HL-60/S4 (cell line): ENCODE data around the gene ERI3.
"Not testable (repeated sequence)": the region's sequence is repeated elsewhere in the genome, so short reads cannot be mapped to it uniquely, and the experiment has no call there.

Experiments used
- in situ Hi-C: fragments of 300-500 bp; cut with MboI; formaldehyde crosslinking; loops from 2 replicates; pipeline ENCODE4 v1.14.3; 2022; ENCODE audit warnings: low sequenced_read_pairs

The ERI3 gene

DNA sequence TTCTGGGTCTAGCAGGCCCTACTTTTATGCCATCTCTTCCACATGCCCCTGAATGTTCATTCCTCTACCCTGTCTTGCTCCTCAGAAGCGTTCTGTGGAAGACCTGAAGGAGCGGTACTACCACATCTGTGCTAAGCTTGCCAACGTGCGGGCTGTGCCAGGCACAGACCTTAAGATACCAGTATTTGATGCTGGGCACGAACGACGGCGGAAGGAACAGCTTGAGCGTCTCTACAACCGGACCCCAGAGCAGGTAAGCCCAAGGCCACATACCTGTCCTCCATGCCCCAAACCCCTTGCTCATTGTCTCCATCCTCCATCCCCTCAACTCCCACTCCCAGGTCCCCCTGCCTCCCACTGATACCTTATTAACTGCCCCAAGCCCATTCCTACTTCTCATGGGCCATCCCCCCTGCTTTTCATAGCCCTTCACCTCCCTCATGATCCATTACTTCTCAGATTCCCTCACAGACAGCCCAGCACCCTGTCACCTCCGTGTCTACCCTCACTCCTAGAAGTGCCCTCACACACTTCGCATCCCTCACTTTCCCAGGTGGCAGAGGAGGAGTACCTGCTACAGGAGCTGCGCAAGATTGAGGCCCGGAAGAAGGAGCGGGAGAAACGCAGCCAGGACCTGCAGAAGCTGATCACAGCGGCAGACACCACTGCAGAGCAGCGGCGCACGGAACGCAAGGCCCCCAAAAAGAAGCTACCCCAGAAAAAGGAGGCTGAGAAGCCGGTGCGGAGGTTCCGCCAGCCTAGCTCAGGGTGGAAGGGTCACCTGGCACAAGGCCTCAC lies 136.4 kb downstream of the ERI3 start:
- in situ Hi-C loops, result no loop called here

DNA sequence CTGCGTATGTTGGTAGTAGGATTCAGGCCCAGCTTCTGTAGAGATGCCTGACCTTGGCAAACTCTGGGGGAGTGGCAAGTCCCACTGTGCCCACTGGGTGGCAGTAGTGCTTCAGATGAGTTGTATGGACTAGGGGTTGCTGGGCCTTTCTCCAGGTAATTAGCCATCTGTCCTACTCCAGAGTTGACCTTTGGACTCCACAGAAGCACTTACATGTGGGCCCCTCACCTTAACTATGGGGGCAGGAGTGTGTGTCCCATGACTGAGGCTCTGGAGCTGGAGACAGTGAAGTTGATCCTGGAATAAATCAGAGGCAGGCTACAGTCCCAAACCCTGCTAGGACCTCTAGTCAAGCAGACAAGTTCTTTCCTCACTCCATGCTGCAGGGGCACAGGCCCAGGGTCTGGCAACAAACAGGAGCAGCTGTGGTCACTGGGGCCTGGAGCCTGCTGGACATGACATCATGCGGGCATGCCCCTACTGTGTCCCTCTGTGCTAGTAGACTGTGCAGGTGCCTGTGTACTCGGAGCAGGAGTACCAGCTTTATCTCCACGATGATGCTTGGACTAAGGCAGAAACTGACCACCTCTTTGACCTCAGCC lies 137.1 kb downstream of the ERI3 start:
- in situ Hi-C loops, result no loop called here

DNA sequence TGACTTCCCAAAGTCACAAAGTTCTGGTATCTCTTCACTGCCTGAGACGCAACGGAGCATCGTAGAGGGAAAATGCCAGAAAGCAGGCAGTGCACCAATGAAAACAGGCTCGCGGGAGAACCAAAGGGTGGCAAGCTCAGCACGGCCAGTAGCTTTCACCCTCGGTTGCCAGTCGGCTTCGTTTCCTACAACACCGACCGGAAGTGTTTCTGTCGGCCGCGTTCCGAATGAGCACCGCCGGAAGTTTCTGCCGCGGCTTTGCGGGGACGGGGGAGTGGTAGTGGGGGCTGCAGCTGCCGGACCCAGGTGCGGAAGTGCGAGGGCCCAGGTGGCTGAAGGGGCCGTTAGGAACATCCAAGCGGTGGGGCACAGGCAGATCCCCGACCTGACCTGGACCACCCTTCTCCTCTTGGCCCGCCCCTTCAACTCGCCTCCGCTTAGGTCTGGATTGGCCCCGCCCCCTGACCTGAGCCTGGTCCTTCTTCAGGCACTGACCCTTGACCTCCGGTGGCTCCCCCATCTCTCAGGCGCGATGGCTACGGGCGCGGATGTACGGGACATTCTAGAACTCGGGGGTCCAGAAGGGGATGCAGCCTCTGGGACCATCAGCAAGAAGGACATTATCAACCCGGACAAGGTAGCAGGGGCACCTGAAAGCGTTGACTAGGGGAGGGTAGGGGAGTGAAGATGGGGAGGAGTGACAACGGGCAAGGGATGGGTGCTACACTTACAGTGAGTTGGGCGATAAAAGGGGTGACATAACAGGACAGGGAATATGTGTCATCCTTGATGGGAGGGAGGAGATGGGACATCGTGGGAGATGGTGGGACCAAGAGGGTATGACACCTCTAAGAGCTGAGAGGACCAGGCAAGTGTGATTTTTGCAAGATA lies 141.6 kb downstream of the ERI3 start, which contains the start of gene DMAP1:
DMAP1 (plus strand) TSS at position 250 of the 891 bp plus-strand sequence; CDS start at position 533, 283 bp downstream.
- in situ Hi-C loops, result no loop called here

DNA sequence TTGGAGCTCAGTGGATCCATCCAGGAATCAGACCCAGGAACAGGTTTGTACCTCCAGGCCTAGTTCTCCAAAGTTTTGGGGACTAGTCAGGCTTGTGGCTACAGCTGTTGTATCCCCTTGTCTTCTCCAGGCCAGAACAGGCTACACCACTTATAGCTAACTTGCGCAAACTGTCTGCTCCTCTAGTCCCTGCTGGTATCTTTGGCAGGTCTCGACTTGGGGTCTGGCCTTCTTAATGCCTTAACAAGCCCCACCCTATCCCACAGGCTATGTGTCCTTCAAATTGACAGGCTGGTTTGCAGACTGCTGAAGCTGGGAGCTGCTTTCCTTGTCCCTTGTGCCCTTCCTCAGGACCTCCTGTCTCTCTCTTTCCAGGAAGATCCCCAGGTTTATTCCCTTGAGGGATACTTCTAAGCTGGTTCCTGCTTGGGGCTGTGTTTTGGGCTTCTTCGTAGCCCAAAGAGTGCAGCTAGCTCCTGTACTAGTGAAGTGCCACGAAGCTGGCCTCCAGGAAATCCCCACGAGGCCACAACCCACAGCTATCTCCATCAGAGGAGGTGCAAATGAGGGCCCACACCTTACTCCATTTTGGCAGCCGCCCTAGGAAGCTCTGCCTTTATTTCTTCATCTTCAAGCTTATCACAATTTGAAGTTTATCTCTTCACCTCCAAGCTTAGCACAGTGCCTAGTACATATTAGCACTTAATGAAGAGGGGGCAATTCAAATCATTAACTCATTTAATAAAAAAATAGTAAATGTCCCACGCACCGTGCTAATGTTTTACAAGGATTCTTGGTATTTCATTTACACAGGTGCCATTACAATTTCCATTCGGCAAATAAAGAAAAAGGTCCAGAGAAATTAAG lies 142.5 kb downstream of the ERI3 start:
- in situ Hi-C loops, result no loop called here

DNA sequence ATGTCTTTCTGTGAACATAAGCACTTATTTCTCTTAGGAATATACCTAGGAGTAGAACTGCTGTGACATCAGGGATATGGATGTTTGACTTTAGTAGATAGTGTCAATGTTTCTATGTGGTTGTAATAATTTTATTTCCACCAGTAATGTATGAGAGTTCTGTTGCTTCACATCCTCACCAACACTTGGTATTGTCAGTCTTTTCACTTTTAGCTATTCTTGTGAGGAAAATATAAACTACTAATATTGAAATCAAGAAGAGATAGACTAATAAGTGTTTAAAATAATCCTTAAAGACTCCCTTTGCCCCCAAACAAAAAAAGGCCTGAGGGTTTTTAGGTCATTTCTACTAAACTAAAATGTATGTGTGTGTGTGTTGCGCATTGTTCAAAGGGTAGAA lies 144.5 kb downstream of the ERI3 start:
- in situ Hi-C loops, result no loop called here

DNA sequence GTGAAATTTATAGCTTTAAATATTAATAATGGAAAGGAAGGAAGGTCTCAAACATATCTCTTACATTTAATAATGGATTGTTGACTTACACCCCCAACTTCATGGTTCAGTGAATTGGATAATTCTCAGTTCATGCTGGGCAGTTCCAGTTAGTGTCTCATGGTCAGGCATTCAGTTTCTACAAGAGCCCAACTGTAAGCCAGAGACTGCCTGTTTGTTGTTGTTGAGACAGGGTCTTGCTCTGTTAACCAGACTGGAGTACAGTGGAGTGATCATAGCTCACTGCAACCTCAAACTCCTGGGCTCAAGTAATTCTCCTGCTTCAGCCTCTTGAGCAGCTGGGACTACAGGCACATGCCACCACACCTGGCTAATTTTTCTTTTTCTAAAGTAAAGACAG lies 146.8 kb downstream of the ERI3 start:
- in situ Hi-C loops, result no loop called here

DNA sequence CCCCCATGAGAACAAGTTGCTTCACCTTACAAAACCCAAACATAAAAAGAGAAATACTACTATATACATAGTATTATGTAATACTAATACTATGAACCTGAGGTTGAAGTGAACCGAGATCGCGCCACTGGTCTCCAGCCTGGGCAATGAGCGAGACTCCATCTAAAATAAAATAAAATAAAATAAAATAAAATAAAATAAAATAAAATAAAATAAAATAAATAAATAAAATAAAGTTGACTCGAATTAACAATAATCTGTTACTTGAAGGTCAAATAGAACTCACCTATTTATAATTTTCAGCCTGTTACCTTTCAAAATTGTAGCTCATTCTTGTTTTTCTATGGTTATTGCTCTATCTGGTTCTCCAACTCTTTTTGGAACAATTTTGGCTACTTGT lies 148.5 kb downstream of the ERI3 start:
- in situ Hi-C loops, result not testable (repeated sequence)

DNA sequence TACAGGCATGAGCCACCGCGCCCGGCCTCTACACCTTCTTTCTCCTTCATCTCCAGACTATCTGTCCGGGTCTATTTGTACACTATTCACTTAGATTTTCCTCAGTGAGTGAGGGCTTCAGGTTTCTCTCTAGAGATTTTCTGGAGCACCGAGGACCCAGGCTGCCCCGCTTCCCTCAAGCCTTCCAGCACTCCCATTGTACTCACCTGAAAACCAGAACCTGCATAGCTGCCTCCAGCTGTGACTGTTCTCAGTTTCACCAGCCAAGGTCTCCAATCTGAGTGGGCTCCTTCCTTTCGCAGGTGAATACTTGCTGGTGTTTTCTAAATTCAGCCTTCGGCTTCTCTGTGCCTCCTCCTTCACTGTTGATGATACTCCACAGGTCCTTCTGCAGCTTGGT lies 154.7 kb downstream of the ERI3 start:
- in situ Hi-C loops, result no loop called here

DNA sequence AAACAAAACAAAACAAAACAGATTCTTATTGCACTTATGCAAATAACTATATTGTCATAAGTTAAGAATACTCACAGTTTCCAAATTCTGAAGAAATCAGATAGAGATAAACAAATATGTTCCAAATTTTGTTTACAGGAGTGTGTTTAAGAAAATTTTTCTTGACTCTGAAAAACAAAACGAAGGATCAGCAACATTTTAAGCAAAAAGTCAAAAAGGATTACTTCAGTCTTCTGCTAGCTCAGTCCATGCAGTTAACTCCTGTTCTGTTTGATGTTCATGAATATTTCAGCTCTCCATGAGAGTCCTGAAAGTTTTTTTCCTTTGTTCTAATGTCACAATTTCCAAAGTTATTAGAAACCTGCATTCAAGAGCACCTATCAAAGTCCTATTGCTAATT lies 180.4 kb downstream of the ERI3 start:
- in situ Hi-C loops, result no loop called here
